GM23338 (cell line): ENCODE measurements around the gene B4GALT6.

ENCODE experiments used
- CREB1 ChIP-seq: fragments of 250-450 bp; sonication (Bioruptor Pico); IDR thresholded peaks from 2 replicates; pipeline ENCODE4 v1.5.0; 2020; ENCODE audit warnings: low read depth, mild to moderate bottlenecking, moderate library complexity
- EZH2 ChIP-seq: fragments of 200-600 bp; sonication (generic); IDR thresholded peaks from one replicate; pipeline ENCODE4 v1.8.0; 2017; ENCODE audit warnings: antibody characterized with exemption, mild to moderate bottlenecking, low read depth; ENCODE audit not compliant: unreplicated experiment
- EZH2phosphoT487 ChIP-seq: fragments of 200-600 bp; sonication (generic); IDR thresholded peaks from one replicate; pipeline ENCODE4 v1.8.1; 2018; ENCODE audit warnings: antibody characterized with exemption; ENCODE audit not compliant: unreplicated experiment
- JUNB ChIP-seq: IDR thresholded peaks from one replicate; pipeline ENCODE4 v1.6.1; 2016; ENCODE audit warnings: antibody characterized with exemption; ENCODE audit not compliant: unreplicated experiment
- NANOG ChIP-seq: IDR thresholded peaks from 2 replicates; pipeline ENCODE4 v1.6.1; 2016; ENCODE audit warnings: antibody characterized with exemption, borderline replicate concordance
- POLR2AphosphoS5 ChIP-seq: IDR thresholded peaks from 2 replicates; pipeline ENCODE4 v1.6.1; 2016; ENCODE audit warnings: antibody characterized with exemption, low read depth
- STAT1 ChIP-seq: IDR thresholded peaks from one replicate; pipeline ENCODE4 v1.6.1; 2016; ENCODE audit warnings: antibody characterized with exemption; ENCODE audit not compliant: unreplicated experiment
- ZNF114 ChIP-seq: fragments of 250-450 bp; sonication (Bioruptor Pico); IDR thresholded peaks from 2 replicates; pipeline ENCODE4 v1.5.0; 2020; ENCODE audit warnings: mild to moderate bottlenecking, moderate library complexity
- ZNF331 ChIP-seq: fragments of 250-450 bp; sonication (Bioruptor Pico); IDR thresholded peaks from 2 replicates; pipeline ENCODE4 v1.5.0; 2020; ENCODE audit warnings: low read depth, mild to moderate bottlenecking, moderate library complexity
- TF ChIP-seq, protein P1 (sequence below), 2 experiments: fragments of 200-600 bp in 1 of 2; sonication (generic) in 1 of 2; conservative IDR thresholded peaks; 2 replicates each; pipeline versions ENCODE4 v1.5.1 to v1.6.1; 2016 to 2017; ENCODE audit warnings: antibody characterized with exemption in 2 of 2, low read depth in 2 of 2, mild to moderate bottlenecking in 2 of 2, moderate library complexity in 1 of 2
- TF ChIP-seq, protein P2 (sequence below): IDR thresholded peaks from 2 replicates; pipeline ENCODE4 v1.6.1; 2016; ENCODE audit warnings: antibody characterized with exemption
- TF ChIP-seq, protein P3 (sequence below): IDR thresholded peaks from one replicate; pipeline ENCODE4 v1.6.1; 2018; ENCODE audit warnings: antibody characterized with exemption; ENCODE audit not compliant: unreplicated experiment
- TF ChIP-seq, protein P4 (sequence below): fragments of 250-450 bp; sonication (Bioruptor Pico); IDR thresholded peaks from 2 replicates; pipeline ENCODE4 v1.5.0; 2020; ENCODE audit warnings: mild to moderate bottlenecking, moderate library complexity

DNA sequence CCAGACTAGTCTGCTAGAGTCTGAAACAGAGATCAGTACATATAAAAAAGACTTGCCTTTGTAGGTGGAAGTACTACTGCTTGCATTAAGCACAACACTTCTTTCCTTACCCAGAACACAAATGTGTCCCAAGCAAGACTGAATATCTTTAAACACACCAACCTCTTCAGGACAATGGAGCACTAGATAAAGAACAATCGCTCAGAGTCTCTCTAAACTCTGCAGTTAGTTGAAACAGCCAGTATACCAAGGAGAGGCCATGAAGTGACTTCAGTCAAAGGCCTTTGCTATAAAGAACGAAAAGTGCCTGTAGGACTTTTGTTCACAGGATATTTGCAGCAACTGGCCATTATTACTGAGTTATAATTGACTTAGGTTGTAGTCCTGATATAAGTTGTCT lies 9.9 kb upstream of the B4GALT6 start:
- TF ChIP-seq, protein P1, sequence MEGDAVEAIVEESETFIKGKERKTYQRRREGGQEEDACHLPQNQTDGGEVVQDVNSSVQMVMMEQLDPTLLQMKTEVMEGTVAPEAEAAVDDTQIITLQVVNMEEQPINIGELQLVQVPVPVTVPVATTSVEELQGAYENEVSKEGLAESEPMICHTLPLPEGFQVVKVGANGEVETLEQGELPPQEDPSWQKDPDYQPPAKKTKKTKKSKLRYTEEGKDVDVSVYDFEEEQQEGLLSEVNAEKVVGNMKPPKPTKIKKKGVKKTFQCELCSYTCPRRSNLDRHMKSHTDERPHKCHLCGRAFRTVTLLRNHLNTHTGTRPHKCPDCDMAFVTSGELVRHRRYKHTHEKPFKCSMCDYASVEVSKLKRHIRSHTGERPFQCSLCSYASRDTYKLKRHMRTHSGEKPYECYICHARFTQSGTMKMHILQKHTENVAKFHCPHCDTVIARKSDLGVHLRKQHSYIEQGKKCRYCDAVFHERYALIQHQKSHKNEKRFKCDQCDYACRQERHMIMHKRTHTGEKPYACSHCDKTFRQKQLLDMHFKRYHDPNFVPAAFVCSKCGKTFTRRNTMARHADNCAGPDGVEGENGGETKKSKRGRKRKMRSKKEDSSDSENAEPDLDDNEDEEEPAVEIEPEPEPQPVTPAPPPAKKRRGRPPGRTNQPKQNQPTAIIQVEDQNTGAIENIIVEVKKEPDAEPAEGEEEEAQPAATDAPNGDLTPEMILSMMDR (conservative IDR thresholded peaks at IDR 0.05; ENCODE audit: low read depth in 2 of 2) = no peak
- no peak for TF ChIP-seq STAT1
- TF ChIP-seq EZH2phosphoT487 = no peak
- TF ChIP-seq POLR2AphosphoS5 = no peak
- TF ChIP-seq, protein P2, sequence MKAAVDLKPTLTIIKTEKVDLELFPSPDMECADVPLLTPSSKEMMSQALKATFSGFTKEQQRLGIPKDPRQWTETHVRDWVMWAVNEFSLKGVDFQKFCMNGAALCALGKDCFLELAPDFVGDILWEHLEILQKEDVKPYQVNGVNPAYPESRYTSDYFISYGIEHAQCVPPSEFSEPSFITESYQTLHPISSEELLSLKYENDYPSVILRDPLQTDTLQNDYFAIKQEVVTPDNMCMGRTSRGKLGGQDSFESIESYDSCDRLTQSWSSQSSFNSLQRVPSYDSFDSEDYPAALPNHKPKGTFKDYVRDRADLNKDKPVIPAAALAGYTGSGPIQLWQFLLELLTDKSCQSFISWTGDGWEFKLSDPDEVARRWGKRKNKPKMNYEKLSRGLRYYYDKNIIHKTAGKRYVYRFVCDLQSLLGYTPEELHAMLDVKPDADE = no peak
- no peak for TF ChIP-seq EZH2
- TF ChIP-seq, protein P3, sequence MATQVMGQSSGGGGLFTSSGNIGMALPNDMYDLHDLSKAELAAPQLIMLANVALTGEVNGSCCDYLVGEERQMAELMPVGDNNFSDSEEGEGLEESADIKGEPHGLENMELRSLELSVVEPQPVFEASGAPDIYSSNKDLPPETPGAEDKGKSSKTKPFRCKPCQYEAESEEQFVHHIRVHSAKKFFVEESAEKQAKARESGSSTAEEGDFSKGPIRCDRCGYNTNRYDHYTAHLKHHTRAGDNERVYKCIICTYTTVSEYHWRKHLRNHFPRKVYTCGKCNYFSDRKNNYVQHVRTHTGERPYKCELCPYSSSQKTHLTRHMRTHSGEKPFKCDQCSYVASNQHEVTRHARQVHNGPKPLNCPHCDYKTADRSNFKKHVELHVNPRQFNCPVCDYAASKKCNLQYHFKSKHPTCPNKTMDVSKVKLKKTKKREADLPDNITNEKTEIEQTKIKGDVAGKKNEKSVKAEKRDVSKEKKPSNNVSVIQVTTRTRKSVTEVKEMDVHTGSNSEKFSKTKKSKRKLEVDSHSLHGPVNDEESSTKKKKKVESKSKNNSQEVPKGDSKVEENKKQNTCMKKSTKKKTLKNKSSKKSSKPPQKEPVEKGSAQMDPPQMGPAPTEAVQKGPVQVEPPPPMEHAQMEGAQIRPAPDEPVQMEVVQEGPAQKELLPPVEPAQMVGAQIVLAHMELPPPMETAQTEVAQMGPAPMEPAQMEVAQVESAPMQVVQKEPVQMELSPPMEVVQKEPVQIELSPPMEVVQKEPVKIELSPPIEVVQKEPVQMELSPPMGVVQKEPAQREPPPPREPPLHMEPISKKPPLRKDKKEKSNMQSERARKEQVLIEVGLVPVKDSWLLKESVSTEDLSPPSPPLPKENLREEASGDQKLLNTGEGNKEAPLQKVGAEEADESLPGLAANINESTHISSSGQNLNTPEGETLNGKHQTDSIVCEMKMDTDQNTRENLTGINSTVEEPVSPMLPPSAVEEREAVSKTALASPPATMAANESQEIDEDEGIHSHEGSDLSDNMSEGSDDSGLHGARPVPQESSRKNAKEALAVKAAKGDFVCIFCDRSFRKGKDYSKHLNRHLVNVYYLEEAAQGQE = no peak
- no peak for TF ChIP-seq NANOG
- no peak for TF ChIP-seq JUNB
- no peak for TF ChIP-seq CREB1 (CRISPR knock-in tag)
- no peak for TF ChIP-seq ZNF331 (CRISPR knock-in tag)
- no peak for TF ChIP-seq ZNF114 (CRISPR knock-in tag)
- TF ChIP-seq, protein P4, sequence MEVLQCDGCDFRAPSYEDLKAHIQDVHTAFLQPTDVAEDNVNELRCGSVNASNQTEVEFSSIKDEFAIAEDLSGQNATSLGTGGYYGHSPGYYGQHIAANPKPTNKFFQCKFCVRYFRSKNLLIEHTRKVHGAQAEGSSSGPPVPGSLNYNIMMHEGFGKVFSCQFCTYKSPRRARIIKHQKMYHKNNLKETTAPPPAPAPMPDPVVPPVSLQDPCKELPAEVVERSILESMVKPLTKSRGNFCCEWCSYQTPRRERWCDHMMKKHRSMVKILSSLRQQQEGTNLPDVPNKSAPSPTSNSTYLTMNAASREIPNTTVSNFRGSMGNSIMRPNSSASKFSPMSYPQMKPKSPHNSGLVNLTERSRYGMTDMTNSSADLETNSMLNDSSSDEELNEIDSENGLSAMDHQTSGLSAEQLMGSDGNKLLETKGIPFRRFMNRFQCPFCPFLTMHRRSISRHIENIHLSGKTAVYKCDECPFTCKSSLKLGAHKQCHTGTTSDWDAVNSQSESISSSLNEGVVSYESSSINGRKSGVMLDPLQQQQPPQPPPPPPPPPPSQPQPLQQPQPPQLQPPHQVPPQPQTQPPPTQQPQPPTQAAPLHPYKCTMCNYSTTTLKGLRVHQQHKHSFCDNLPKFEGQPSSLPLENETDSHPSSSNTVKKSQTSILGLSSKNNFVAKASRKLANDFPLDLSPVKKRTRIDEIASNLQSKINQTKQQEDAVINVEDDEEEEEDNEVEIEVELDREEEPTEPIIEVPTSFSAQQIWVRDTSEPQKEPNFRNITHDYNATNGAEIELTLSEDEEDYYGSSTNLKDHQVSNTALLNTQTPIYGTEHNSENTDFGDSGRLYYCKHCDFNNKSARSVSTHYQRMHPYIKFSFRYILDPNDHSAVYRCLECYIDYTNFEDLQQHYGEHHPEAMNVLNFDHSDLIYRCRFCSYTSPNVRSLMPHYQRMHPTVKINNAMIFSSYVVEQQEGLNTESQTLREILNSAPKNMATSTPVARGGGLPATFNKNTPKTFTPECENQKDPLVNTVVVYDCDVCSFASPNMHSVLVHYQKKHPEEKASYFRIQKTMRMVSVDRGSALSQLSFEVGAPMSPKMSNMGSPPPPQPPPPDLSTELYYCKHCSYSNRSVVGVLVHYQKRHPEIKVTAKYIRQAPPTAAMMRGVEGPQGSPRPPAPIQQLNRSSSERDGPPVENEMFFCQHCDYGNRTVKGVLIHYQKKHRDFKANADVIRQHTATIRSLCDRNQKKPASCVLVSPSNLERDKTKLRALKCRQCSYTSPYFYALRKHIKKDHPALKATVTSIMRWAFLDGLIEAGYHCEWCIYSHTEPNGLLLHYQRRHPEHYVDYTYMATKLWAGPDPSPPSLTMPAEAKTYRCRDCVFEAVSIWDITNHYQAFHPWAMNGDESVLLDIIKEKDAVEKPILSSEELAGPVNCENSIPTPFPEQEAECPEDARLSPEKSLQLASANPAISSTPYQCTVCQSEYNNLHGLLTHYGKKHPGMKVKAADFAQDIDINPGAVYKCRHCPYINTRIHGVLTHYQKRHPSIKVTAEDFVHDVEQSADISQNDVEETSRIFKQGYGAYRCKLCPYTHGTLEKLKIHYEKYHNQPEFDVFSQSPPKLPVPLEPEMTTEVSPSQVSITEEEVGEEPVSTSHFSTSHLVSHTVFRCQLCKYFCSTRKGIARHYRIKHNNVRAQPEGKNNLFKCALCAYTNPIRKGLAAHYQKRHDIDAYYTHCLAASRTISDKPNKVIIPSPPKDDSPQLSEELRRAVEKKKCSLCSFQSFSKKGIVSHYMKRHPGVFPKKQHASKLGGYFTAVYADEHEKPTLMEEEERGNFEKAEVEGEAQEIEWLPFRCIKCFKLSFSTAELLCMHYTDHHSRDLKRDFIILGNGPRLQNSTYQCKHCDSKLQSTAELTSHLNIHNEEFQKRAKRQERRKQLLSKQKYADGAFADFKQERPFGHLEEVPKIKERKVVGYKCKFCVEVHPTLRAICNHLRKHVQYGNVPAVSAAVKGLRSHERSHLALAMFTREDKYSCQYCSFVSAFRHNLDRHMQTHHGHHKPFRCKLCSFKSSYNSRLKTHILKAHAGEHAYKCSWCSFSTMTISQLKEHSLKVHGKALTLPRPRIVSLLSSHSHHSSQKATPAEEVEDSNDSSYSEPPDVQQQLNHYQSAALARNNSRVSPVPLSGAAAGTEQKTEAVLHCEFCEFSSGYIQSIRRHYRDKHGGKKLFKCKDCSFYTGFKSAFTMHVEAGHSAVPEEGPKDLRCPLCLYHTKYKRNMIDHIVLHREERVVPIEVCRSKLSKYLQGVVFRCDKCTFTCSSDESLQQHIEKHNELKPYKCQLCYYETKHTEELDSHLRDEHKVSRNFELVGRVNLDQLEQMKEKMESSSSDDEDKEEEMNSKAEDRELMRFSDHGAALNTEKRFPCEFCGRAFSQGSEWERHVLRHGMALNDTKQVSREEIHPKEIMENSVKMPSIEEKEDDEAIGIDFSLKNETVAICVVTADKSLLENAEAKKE (CRISPR knock-in tag) = no peak
